Measurements from ENCODE around the gene SH3RF3. TPM values are rescaled to one million over a fixed set of nuclear protein-coding genes. Genes with fewer than 3 reads are reported as not detected.

The SH3RF3 gene
- total RNA-seq, 1 experiment from 2014 or later: not detected

GRCh38 chr2:109535217-109535946, 406.4 kb downstream of the SH3RF3 start:
- intact Hi-C loops (cut with micrococcal nuclease): no loop called here
- Histone ChIP-seq H3K9me2 (ENCODE audit: insufficient read depth) (no peaks in the 10 kb centered on the region), H3K27ac (ENCODE audit: low read depth, low read length) (no peak overlapping the region), H3K27me3 (ENCODE audit: insufficient read depth, low read length) (no peaks in the 10 kb centered on the region; the same call in 1 of the 2 replicates), H3K79me2 (ENCODE audit: insufficient read depth, low read length) (no peaks in the 10 kb centered on the region), H3K4me3 (replicated peaks in 1 of 2; ENCODE audit: low read depth in 1 of 2, low read length in 2 of 2) (no peak overlapping the region), H3K9me3 (ENCODE audit: control insufficient read depth in 1 of 2, insufficient read depth in 1 of 2, low read depth in 1 of 2, low read length in 2 of 2) (no peaks in the 10 kb centered on the region), H4K20me1 (ENCODE audit: insufficient read depth) (no peaks in the 10 kb centered on the region), H3K9ac (ENCODE audit: low read length) (no peak overlapping the region), H3K4me1 (ENCODE audit: control insufficient read depth in 1 of 2, insufficient read depth in 2 of 2, low read length in 2 of 2) (no peaks in the 10 kb centered on the region), H3K36me3 (ENCODE audit: control insufficient read depth in 1 of 2, insufficient read depth in 2 of 2, low read length in 2 of 2) (no peaks in the 10 kb centered on the region), H2AFZ (ENCODE audit: low read depth, low read length, poor library complexity, severe bottlenecking) (no peak overlapping the region), H3K4me2 (ENCODE audit: low read length) (no peak overlapping the region)
- DNase-seq (ENCODE audit: low read depth, low spot score) (no peak), ATAC-seq (no peak)
- no TSS peak for BruUV-seq (replicated peaks)
- CTCF ChIA-PET: no interaction called here
- POLR2A ChIA-PET: no interaction called here
- RAD21 ChIA-PET (ENCODE audit: low non-redundant PET in 1 of 2, low total read pairs in 2 of 2, uncharacterized antibody in 2 of 2, unreplicated experiment in 2 of 2): no interaction called here
- TF ChIP-seq EZH2 (IDR thresholded peaks at IDR 0.05) (no peak), YY1 (IDR thresholded peaks at IDR 0.05; ENCODE audit: extremely low read depth, insufficient replicate concordance, low read depth, low read length) (no peak), POLR2AphosphoS5 (IDR thresholded peaks at IDR 0.05; ENCODE audit: low read depth, low read length) (no peak), JUND (IDR thresholded peaks at IDR 0.05) (no peak), CBX3 (IDR thresholded peaks at IDR 0.05; ENCODE audit: low read depth) (no peak), REST (IDR thresholded peaks at IDR 0.05; ENCODE audit: low read depth) (no peak), ZNF274 (IDR thresholded peaks at IDR 0.05; ENCODE audit: low read depth, low read length) (no peak), FOSL1 (IDR thresholded peaks at IDR 0.05; ENCODE audit: low read depth) (no peak), POLR2A (IDR thresholded peaks at IDR 0.05; ENCODE audit: borderline replicate concordance, extremely low read depth, insufficient read depth, insufficient read length) (no peak), CEBPB (IDR thresholded peaks at IDR 0.05; ENCODE audit: low read depth) (no peak), ZBTB33 (IDR thresholded peaks at IDR 0.05; ENCODE audit: extremely low read depth, insufficient replicate concordance, low read length) (no peak), ELF1 (IDR thresholded peaks at IDR 0.05; ENCODE audit: borderline replicate concordance, low read depth) (no peak), SIN3A (IDR thresholded peaks at IDR 0.05; ENCODE audit: low read depth) (no peak), ATF3 (IDR thresholded peaks at IDR 0.05) (no peak), SRF (IDR thresholded peaks at IDR 0.05; ENCODE audit: low read depth) (no peak), RAD21 (IDR thresholded peaks at IDR 0.05; ENCODE audit: low read depth) (no peak), MAX (IDR thresholded peaks at IDR 0.05) (no peak), ZFX (IDR thresholded peaks at IDR 0.05) (no peak), EGR1 (IDR thresholded peaks at IDR 0.05; ENCODE audit: low read depth) (no peak)

Measured in HCT116 (cell line).